DMS53 treated with DMSO at 0.1 percent for 48 hours (cell line): ENCODE measurements around the gene COBL.

Experiments
- DNase-seq: peaks from one replicate; lab custom pipeline; 2025; ENCODE audit not compliant: unreplicated experiment; lab: John Stamatoyannopoulos, UW

Gene COBL

DNA sequence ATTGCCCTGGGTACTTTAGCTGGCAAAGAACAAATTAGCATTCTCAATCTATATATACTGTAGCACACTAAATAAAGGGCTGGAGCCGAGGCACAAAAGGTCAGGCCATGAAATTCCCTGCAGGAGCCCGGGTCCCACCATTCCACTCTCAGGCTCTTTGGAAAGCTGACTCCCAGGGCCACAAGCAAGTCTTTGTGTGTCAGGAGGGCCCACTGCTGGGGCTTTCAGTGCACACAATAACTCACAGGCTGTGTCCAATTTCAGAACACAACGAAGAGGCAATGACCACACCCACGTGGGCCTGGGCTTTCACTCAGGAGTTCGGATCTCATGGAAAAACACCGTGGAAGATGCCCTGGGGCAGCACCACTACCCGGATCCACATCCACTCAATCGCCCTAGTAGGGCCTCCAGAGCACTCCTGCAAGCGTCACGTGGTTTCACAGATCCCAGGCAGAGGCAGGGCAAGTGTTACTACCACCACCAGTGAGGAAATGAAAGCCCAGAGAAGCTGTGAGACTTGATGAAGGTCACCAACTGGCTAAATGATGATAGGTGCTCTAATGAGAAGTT lies 60.3 kb downstream of the COBL start:
- DNase-seq: no peak

DNA sequence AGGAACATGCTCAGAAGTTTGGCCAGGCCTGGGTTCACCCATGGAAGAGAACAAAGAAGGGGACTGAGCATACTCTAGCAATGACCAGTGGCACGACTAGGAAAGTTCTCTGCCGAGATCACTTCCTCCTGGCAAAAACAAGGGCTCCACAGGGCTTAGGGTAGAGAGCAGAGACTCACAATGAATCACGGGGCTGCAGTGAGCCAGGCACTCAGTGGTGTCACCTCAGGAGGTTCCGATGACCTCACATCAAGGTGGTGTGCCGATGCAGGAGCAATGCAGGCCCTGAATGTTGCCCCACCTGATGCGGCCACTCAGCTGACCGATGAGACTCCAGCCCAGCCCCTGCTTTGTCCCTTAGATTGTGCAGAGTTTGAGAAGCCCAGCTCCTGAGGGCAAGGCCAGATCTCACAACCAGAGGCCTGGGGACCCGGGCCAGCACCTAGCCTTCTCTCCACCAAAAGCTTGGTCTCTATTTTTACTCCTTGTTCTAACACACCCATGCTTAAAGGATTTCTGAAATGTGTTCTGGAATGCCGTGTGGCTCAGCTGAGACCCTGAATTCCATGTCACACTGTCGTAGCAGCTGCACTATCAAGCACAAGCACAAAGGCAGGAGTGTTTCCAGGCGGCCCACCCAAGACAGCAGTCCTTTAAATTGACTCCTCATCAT lies 60.9 kb downstream of the COBL start:
- no peak for DNase-seq

GRCh38 chr7:51255036-51255435 lies 61.6 kb downstream of the COBL start:
- no peak for DNase-seq

DNA sequence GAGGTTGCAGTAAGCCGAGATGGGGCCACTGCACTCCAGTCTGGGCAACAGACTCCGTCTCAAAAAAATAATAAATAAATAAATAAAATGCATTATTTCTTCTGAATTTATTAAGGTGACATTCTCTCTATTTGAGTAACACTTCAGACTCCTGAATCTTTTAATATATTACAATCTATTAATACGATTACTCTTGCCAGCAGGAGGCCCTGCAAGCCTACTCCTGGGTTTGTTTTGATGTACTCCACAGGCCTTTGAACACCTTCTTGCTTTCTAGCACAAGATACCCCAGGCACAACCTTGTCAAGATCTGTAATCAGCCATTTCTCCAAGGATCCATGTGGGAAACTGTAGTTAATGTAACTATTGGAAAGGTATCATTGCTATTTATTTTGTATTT lies 63.5 kb downstream of the COBL start:
- no peak for DNase-seq

DNA sequence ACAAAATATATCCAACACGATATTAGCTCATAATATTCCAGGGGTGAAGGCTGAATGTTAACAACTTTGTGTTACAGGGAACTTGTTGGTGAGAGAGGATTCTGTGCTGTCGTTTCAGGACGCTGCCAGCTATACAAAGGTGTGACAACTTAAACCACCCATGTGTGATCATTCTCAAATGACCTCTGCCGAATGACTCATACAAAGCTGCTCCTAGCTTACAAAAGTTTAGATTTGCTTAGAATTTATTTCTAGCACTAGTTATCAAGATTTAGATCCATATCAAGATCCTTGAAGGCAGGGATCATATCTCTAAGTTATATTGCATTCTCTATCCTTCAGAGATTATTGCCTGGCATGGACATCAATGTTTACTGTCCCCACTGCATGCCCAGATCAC lies 65.3 kb downstream of the COBL start:
- DNase-seq: no peak

DNA sequence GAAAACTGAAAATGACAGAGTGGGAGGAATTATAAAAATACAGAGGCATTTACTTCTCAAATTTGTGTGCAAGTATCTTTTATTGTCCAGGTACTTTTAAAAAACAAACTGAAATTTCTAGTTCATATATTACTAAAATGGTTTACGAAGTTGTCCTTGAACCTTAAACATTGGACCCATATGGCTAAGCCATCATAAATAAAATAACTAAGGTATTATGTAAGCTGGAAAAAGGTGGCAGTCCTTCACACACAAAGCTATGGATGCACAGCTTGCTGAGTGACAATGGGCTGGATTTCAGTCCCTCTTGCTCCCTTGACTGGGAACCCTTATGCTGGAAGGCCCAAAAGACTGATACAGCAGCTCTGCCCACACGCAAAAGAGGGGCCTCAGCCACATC lies 66.1 kb downstream of the COBL start:
- no peak for DNase-seq

DNA sequence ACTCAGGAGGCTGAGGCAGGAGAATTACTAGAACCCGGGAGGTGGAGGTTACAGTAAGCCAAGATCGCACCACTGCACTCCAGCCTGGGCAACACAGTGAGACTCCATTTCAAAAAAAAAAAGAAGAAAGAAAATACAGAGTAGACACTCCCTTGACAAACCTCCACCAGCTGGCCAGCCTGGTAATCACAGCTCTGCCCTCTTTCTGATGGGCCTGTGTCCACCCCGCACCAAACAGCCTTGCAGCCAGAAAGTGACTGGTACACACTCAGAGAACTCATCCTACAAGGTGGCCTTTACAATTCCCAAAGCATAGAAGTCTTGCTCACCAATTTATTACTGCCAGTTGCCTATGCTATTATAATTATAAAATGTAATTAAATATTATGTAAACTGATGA lies 66.6 kb downstream of the COBL start:
- no peak for DNase-seq

GRCh38 chr7:51249187-51249945 lies 67.2 kb downstream of the COBL start:
- no peak for DNase-seq

- no peak for DNase-seq
These were observed 70.1 kb downstream of the COBL start for GRCh38 chr7:51246258-51247245.

GRCh38 chr7:51244885-51245284 lies 71.7 kb downstream of the COBL start:
- no peak for DNase-seq

DNA sequence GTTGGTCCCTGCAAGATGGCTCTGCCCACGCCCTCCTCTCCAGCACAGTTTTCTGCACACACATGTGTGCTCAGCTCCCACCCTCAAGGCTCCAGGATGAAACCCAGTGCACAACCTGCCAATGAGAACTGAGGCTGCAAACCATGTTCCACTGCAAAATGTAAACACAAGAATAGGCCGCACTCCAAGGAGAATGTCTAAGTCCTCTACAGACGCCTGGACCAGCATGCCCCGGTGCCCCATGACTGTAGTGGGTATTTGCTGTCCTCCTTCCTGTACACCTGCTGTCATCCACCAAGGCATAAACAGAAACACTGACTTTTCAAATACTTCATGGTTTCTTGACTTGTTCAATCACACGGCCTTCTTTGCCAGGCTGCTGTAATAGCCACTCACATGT lies 72.6 kb downstream of the COBL start:
- DNase-seq: no peak

DNA sequence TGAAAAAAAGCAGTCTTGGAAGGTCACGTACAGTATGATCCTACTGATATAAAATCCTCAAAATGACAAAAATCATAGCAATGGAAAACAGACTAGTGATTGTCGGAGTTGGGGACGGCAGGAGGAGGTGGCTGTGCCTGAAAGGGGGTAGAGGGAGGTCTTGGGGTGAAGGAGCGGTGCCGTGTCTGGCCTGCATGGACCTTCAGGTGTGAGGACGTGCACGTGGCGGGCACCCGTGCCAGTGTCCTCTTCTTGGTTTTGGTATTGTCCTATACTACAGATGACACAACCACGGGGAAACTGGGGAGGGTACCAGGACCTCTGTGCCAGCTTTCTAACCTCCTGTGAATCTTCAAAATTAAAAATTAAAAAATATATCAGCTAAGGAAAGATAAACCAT lies 73.0 kb downstream of the COBL start:
- no peak for DNase-seq

GRCh38 chr7:51242881-51243518 lies 73.6 kb downstream of the COBL start:
- DNase-seq: no peak

DNA sequence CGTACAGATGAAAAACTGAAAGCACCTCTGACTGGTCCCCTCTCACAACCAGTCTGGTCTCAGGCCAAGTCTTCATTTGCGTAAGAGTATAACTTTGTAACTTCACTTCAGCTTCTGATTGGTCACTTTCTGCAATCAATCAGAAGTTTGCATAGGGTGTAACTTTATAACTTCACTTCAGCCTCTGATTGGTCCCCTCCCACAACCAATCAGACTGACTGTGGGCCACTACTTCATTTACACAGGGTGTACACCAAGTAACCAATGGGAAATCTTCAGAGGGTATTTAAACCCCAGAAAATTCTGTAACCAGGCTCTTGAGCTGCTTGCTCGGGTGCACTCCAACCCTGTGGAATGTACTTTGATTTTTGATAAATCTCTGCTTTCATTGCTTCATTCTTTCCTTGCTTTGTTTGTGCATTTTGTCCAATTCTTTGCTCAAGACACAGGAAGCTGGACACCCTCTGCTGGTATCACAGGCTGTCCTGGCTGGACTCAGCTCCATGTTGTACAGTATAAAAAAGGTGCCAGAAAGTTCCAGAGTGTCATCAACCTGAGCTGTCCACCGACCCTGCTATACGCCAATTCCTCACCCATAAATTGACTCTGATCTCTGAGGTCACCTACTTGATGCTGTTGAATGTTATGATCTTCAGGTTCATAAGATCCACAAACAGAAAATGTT lies 74.5 kb downstream of the COBL start:
- no peak for DNase-seq

DNA sequence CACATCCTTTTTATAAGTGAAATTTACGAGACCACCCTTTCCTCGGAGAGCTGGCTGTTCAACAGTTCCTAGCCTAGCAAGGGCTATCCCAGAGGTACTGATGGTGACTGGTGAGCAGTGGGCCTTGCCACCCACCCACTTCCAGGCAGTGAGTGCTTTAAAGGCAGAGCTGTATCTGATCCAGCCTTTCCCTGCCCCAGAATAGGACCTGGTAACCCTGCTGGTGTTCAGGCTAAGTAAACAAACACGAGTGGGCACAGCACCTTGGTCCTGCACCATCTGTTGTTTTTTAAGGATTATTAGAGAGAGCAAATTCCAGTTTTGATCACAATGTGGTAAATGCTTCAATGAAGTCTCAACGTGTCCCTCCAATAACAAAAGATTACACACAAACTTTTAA lies 75.7 kb downstream of the COBL start:
- peak; percentile 9 for DNase-seq

- DNase-seq: no peak
These were observed 76.9 kb downstream of the COBL start for GRCh38 chr7:51239691-51240090.

DNA sequence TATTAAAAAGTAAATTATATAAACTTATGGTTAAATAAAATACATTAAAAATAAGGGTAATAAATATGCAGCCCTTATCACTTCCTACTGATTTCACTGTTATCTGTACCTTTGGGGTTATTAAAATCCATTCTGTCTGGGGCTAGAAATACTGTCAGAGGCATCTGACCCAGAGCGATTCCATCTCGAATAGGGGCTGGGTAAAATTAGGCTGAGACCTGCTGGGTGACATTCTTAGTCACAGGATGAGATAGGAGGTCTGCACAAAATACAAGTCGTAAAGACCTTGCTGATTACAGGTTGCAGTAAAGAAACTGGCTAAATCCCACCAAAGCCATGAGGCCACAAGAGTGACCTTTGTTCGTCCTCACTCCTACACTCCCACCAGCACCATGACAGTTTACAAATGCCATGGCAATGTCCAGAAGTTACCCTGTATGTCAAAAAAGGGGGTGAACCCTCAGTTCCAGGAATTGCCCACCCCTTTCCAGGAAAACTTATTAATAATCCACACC lies 77.6 kb downstream of the COBL start:
- DNase-seq: no peak

DNA sequence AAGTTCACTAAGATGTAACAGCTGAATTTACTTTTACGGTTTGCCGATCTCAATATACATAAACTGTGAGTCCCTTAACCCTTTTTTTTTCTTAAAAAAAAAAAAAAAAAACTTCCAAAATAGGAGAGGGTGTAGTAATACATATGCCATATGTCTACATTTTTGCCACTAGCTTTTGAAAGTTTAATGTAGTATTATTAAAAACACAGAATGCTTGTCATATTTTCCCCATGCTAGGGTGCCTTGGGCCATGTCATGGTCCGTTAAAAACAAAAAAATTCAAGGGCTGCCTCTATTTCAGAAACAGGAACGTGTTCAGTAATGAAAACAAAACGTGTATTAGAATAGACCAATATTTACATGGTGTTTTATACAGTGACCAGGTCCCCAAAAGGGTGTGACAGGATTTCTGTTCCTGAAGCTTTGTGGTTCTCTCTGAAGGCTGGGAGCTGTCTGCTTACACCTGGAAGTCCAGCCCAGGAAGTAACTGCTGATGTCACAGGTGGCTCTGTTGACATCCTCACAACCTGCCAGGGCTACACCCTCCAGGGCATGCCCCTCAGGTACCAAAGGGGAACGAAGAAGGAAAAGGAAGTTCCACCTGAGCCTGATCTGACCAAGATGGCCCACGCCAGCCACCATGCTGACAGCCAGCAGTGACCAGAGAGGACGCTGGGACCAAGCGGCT lies 79.0 kb downstream of the COBL start:
- DNase-seq: no peak

- DNase-seq: no peak
These were observed 80.0 kb downstream of the COBL start for GRCh38 chr7:51236470-51237132.
